WI38 (cell line): Measurements from ENCODE around the gene VPS11.
"Not testable (repeated sequence)": the region's sequence is repeated elsewhere in the genome, so short reads cannot be mapped to it uniquely, and the experiment has no call there.

Experiments used
- H3K4me3 ChIP-seq: 2 replicates; pipeline ENCODE4 v1.5.1; 2011; ENCODE audit warnings: low read depth, mild to moderate bottlenecking, control low read depth, low read length
- CTCF ChIP-seq: IDR thresholded peaks from 2 replicates; pipeline ENCODE4 v1.5.1; 2012; ENCODE audit warnings: low read depth, mild to moderate bottlenecking, control low read depth, low read length

Gene VPS11

GRCh38 chr11:119029340-119030028 lies 38.1 kb upstream of the VPS11 start:
- peak overlapping the region; percentile 67; the same call in 1 of the 2 replicates for H3K4me3 ChIP-seq
- TF ChIP-seq CTCF = no peak

GRCh38 chr11:119030029-119030328 lies 37.6 kb upstream of the VPS11 start:
- TF ChIP-seq CTCF = no peak
- peak overlapping the region; percentile 67 for H3K4me3 ChIP-seq

GRCh38 chr11:119030329-119031047 lies 37.1 kb upstream of the VPS11 start, which contains the start of gene SLC37A4:
TSS of gene SLC37A4 (minus strand) at chr11:119030877.
- peak within 1 kb of the TSS; percentile 67 for H3K4me3 ChIP-seq
- TF ChIP-seq CTCF = peak; percentile 84

GRCh38 chr11:119031912-119032280 lies 35.7 kb upstream of the VPS11 start:
- no peak for TF ChIP-seq CTCF
- no peak overlapping the region for H3K4me3 ChIP-seq

DNA sequence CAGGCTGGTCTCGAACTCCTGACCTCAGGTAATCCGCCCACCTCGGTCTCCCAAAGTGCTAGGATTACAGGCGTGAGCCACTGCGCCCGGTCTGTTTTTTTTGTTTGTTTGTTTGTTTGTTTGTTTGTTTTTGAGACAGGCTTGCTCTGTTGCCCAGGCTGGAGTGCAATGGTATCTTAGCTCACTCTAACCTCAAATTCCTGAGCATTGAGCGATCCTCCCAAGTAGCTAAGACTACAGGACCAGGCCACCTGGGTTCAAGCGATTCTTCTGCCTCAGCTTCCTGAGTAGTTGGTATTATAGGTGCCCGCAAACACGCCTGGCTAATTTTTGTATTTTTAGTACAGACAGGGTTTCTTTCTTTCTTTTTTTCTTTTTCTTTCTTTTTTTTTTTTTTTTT lies 34.2 kb upstream of the VPS11 start:
- not testable (repeated sequence) for H3K4me3 ChIP-seq

DNA sequence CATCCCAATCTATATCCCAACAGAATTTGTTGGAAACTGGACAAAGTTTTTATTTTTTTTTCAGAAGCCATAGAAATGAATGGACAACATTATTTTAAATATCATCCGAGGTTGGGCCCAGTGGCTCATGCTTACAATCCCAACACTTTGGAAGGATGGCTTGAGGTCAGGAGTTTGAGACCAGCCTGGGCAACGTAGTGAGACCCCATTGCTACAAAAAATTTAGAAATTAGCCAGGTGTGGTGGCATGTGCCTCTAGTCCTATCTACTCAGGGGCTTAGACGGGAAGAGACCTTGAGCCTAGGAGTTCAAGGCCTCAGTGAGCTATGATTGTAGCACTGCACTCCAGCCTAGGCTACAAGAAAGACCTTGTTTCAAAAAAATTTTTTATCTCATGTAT lies 32.8 kb upstream of the VPS11 start:
- no peak for TF ChIP-seq CTCF
- H3K4me3 ChIP-seq = no peak overlapping the region

- TF ChIP-seq CTCF = no peak
- H3K4me3 ChIP-seq = no peak overlapping the region
These were observed 28.7 kb upstream of the VPS11 start for GRCh38 chr11:119038884-119039283.

- not testable (repeated sequence) for H3K4me3 ChIP-seq
These were observed 28.1 kb upstream of the VPS11 start for GRCh38 chr11:119039471-119039870.
